Stomach (tissue), 4 donors: ENCODE results near the gene ACOXL.

Source experiments
- CTCF ChIP-seq, 7 experiments: fragments of 450-650 bp in 4 of 7; fragments of 200-600 bp in 3 of 7; sonication (generic) in 3 of 7; IDR thresholded peaks; one replicate each; pipeline ENCODE4 v1.5.1; 2016 to 2019; ENCODE audit warnings: antibody characterized with exemption in 7 of 7, control low read depth in 2 of 7, mild to moderate bottlenecking in 1 of 7
- EP300 ChIP-seq: sonication (generic); formaldehyde crosslinking; IDR thresholded peaks from one replicate; pipeline ENCODE4 v1.6.1; 2017; ENCODE audit warnings: antibody characterized with exemption
- POLR2A ChIP-seq, 4 donors: fragments of 450-650 bp; IDR thresholded peaks; one replicate each; pipeline ENCODE4 v1.6.1; 2016; ENCODE audit warnings: antibody characterized with exemption in 4 of 4, control low read depth in 2 of 4, mild to moderate bottlenecking in 1 of 4, moderate library complexity in 1 of 4
- POLR2AphosphoS5 ChIP-seq, 3 donors: sonication (generic); formaldehyde crosslinking; IDR thresholded peaks; one replicate each; pipeline ENCODE4 v1.6.1; 2016; ENCODE audit warnings: antibody characterized with exemption in 3 of 3

GRCh38 chr2:110751642-110752041 lies 19.3 kb downstream of the ACOXL start:
- TF ChIP-seq POLR2AphosphoS5 (IDR thresholded peaks at IDR 0.05) (no peak), CTCF (IDR thresholded peaks at IDR 0.05) (no peak), POLR2A (IDR thresholded peaks at IDR 0.05) (no peak), EP300 (no peak)
